ENCODE measurements around the gene GAPDH. TPM values are rescaled to one million over a fixed set of nuclear protein-coding genes. Genes with fewer than 3 reads are reported as not detected.

GAPDH gene
- total RNA-seq, 4 donors from 2014 or later: 1,060 to 2,185 (median 1,462) TPM

DNA sequence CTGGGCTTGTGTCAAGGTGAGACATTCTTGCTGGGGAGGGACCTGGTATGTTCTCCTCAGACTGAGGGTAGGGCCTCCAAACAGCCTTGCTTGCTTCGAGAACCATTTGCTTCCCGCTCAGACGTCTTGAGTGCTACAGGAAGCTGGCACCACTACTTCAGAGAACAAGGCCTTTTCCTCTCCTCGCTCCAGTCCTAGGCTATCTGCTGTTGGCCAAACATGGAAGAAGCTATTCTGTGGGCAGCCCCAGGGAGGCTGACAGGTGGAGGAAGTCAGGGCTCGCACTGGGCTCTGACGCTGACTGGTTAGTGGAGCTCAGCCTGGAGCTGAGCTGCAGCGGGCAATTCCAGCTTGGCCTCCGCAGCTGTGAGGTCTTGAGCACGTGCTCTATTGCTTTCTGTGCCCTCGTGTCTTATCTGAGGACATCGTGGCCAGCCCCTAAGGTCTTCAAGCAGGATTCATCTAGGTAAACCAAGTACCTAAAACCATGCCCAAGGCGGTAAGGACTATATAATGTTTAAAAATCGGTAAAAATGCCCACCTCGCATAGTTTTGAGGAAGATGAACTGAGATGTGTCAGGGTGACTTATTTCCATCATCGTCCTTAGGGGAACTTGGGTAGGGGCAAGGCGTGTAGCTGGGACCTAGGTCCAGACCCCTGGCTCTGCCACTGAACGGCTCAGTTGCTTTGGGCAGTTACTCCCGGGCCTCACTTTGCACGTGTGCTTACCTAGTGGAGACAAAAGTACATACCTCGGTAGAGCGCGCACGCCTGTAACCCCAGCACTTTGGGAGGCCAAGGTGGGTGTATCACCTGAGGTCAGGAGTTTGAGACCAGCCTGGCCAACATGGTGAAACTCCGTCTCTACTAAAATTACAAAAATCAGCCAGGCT lies 4.3 kb downstream of the GAPDH start:
- no peak for ATAC-seq (ENCODE audit: low FRiP score)
- TF ChIP-seq, protein P1, sequence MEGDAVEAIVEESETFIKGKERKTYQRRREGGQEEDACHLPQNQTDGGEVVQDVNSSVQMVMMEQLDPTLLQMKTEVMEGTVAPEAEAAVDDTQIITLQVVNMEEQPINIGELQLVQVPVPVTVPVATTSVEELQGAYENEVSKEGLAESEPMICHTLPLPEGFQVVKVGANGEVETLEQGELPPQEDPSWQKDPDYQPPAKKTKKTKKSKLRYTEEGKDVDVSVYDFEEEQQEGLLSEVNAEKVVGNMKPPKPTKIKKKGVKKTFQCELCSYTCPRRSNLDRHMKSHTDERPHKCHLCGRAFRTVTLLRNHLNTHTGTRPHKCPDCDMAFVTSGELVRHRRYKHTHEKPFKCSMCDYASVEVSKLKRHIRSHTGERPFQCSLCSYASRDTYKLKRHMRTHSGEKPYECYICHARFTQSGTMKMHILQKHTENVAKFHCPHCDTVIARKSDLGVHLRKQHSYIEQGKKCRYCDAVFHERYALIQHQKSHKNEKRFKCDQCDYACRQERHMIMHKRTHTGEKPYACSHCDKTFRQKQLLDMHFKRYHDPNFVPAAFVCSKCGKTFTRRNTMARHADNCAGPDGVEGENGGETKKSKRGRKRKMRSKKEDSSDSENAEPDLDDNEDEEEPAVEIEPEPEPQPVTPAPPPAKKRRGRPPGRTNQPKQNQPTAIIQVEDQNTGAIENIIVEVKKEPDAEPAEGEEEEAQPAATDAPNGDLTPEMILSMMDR (IDR thresholded peaks at IDR 0.05): no peak
- DNase-seq (ENCODE audit: low spot score): no peak

DNA sequence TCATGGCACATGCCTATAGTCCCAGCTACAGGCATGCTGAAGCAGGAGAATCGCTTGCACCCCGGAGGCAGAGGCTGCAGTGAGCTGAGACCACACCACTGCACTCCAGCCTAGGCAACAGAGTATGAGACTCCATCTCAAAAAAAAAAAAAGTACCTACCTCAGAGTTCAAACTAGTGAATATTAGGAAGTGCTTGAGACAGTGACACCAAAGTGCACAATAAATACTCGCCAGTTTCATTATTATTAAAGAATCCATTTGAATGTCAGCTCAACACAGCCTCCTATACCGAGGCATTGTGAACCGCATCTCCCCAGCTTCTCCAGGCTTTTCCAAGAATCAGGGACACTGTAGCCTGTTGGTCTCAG lies 5.0 kb downstream of the GAPDH start:
- DNase-seq (ENCODE audit: low spot score): no peak
- TF ChIP-seq, protein P1 (IDR thresholded peaks at IDR 0.05): no peak
- no peak for ATAC-seq (ENCODE audit: low FRiP score)

DNA sequence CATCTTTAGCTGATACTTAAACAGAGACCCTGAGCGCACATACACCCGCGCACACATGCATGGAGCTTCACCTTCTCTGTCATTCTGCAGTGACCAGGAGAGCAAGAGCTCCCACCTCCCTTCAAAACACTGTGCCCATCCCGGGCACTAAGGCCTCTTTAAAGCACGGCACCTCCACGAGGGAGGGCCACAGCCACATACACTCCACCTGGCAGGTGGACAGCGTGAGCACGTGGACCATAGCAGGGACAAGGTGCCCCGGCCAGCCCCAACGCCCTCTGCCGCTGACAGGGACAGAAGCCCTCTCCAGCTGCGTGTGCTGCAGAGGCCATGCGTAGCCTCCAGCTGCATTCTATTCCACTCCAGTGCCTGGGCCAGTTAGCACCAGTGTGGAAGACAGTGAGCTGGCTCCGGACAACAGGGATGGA lies 5.4 kb downstream of the GAPDH start:
- ATAC-seq (ENCODE audit: low FRiP score): no peak
- TF ChIP-seq, protein P1 (IDR thresholded peaks at IDR 0.05): no peak
- no peak for DNase-seq (ENCODE audit: low spot score)

DNA sequence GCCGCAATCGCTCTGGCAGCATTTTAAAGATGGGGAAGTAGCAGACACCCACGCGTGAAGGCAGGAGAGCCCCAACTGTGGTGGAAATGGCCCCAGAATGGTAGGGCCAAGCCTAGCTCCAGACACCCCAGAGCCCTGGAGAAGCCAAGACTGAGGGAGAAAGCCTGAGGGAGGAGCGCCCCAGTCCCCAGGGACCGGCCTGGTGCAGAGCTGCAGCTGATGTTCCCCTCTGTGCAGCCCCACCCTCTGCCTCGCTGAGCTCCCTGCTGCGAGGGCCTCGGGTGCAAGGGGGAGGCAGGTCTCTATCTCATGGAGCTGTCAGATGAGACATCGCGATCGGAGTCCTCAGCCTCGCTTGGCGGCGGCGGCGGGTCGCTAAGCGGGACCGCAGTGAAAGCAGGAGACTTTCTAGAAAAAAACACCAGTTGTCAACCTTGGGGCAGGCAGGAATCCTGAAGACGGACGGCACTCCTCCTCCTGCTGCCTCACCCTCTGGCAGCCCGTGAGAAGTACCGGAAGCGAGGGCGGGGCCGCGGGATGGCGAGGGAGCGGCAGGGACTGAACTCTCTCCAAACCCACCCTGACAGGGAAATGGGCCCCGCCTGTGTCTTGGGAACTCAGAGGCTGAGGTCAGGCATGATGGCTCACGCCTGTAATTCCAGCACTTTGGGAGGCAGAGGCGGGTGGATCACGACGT lies 6.0 kb downstream of the GAPDH start:
- ATAC-seq (ENCODE audit: low FRiP score) (peak; percentile 91), DNase-seq (ENCODE audit: low spot score) (peak; percentile 71)
- TF ChIP-seq, protein P1 (IDR thresholded peaks at IDR 0.05): no peak

DNA sequence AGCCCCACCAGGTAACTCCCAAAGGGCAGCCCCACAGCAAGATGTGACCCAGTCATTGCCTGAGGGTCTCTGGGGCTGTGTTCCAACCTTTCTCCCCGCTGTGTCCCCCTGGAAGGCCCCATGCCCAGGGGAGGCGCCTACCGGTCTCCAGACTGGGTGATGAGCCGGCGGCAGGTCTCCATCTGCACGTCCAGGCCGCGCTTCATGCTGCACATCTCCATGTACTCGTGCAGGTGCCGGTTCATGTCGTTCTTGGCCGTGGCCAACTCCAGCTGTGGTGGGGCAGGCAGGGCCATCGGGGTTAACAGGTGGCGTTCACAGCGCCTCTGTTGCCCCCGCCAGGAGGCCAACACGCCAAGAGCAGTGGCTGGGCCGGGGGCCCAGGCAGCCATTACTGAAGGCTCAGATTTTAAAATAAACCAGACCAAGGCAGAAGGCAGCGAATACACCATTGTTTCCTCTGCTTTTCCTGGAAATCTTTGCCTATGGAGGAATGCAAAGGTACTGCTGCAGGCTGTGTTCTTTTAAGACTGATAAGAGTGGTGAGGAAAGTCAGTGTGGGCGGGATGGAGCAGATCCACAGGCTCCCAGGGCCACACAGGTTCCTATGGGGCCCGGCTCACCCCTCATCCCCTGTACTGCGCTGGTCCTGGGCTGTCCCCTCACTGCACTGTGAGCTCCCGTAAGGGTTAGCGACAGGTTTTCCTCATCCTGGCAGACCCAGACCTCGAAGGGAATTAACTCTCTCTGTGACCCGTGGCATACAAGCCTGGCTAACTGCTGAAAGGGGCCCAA lies 7.3 kb downstream of the GAPDH start:
- no peak for ATAC-seq (ENCODE audit: low FRiP score)
- no peak for DNase-seq (ENCODE audit: low spot score)
- TF ChIP-seq, protein P1 (IDR thresholded peaks at IDR 0.05): no peak

DNA sequence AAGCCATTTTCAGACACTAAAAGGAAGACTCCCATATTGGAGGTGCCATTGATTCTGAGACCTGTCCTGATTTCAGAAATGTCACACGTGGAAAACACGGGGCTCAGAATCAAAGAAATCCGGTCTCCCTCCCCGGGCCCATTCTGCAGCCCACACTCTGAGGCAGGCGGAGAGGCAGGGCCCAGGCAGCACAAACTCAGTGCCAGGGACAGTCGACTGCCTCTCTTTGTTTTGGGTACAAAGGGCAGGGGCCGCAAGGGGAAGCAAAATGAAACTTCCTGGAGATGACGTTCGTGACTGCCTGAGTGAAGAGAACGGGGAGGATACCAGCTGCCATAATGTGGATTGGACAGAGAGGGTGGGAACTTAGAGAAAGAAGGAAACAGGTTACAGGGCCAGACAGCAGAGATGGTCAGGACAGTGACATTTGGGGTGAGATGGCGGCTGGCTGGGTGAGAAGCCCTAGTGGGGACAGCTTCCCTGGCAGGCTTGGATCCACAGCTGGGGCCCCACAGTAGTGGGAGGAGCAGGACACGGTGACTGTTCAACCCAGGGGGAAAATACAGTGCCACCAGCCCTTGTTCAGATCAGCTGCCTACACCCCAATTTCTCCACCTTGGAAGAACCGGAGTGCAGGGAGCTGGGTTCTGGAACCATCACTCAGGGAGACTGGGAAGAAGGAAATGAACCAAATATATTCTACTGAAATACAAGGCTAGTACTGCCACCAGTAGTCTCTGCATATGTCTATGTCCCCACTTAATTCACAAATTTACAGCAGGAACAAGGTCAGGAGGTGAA lies 8.1 kb downstream of the GAPDH start:
- TF ChIP-seq, protein P1 (IDR thresholded peaks at IDR 0.05): no peak
- DNase-seq (ENCODE audit: low spot score) (no peak), ATAC-seq (ENCODE audit: low FRiP score) (no peak)
